Upper lobe of left lung (tissue), 4 donors: ENCODE data around the gene PIP.

Experiments
- EP300 ChIP-seq, 4 donors: sonication (generic); formaldehyde crosslinking; IDR thresholded peaks; one replicate each; pipeline ENCODE4 v1.5.1; 2017; ENCODE audit warnings: antibody characterized with exemption in 4 of 4, control low read depth in 2 of 4
- POLR2A ChIP-seq, 4 donors: fragments of 450-650 bp; IDR thresholded peaks; one replicate each; pipeline ENCODE4 v1.5.1; 2016 to 2017; ENCODE audit warnings: antibody characterized with exemption in 4 of 4, mild to moderate bottlenecking in 2 of 4
- POLR2AphosphoS5 ChIP-seq, 2 donors: sonication (generic); formaldehyde crosslinking; IDR thresholded peaks; one replicate each; pipeline ENCODE4 v1.5.1; 2017; ENCODE audit warnings: antibody characterized with exemption in 2 of 2
- TF ChIP-seq, protein P1 (sequence below), 6 experiments: fragments of 450-650 bp in 4 of 6; fragments of 200-600 bp in 2 of 6; sonication (generic) in 2 of 6; IDR thresholded peaks; one replicate each; pipeline ENCODE4 v1.5.1; 2016 to 2019; ENCODE audit warnings: antibody characterized with exemption in 6 of 6

DNA sequence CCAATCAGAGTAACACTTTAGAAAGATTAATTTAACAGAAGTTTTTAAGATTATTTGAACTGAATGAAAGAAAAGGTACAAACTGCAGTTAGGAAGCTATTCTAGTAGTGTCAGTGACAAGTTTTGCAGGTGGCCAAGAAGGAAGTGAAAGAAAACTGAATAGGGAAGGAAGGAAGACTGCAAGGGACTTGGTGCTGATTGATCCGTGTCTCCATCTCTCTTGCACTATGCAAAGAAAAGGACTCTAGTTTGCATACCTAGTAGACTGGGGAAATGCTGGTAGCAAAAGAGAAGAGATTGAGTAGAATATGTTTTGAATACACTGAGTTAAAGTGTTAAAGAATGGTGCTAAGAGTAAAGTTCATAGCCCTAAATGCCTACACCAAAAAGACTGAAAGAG lies 46.8 kb upstream of the PIP start:
- TF ChIP-seq, protein P1, sequence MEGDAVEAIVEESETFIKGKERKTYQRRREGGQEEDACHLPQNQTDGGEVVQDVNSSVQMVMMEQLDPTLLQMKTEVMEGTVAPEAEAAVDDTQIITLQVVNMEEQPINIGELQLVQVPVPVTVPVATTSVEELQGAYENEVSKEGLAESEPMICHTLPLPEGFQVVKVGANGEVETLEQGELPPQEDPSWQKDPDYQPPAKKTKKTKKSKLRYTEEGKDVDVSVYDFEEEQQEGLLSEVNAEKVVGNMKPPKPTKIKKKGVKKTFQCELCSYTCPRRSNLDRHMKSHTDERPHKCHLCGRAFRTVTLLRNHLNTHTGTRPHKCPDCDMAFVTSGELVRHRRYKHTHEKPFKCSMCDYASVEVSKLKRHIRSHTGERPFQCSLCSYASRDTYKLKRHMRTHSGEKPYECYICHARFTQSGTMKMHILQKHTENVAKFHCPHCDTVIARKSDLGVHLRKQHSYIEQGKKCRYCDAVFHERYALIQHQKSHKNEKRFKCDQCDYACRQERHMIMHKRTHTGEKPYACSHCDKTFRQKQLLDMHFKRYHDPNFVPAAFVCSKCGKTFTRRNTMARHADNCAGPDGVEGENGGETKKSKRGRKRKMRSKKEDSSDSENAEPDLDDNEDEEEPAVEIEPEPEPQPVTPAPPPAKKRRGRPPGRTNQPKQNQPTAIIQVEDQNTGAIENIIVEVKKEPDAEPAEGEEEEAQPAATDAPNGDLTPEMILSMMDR (IDR thresholded peaks at IDR 0.05): no peak
- no peak for TF ChIP-seq EP300 (IDR thresholded peaks at IDR 0.05)
- TF ChIP-seq POLR2A (IDR thresholded peaks at IDR 0.05): no peak
- no peak for TF ChIP-seq POLR2AphosphoS5 (IDR thresholded peaks at IDR 0.05)
